GM12801 (cell line): ENCODE measurements around the gene ANKRD50.

ENCODE experiments used
- CTCF ChIP-seq: IDR thresholded peaks from one replicate; pipeline ENCODE4 v1.5.1; 2011; ENCODE audit warnings: control low read depth; ENCODE audit not compliant: insufficient read length; ENCODE audit errors: extremely low read depth

The ANKRD50 gene

GRCh38 chr4:124722071-124722470, 9.5 kb upstream of the ANKRD50 start:
- TF ChIP-seq CTCF: no peak

GRCh38 chr4:124717101-124717500, 4.6 kb upstream of the ANKRD50 start:
- TF ChIP-seq CTCF: no peak

GRCh38 chr4:124713185-124713592, 657 bp upstream of the ANKRD50 start:
- no peak for TF ChIP-seq CTCF

- no peak for TF ChIP-seq CTCF
Measured at GRCh38 chr4:124711471-124712371, 811 bp downstream of the ANKRD50 start.

- no peak for TF ChIP-seq CTCF
Measured at GRCh38 chr4:124710911-124711310, 1.6 kb downstream of the ANKRD50 start.

GRCh38 chr4:124710015-124710741, 2.4 kb downstream of the ANKRD50 start:
- TF ChIP-seq CTCF: no peak

- TF ChIP-seq CTCF: no peak
Measured at GRCh38 chr4:124708517-124709300, 3.8 kb downstream of the ANKRD50 start.
